Stimulated activated effector memory CD8-positive, alpha-beta T cell treated with anti-CD3 and anti-CD28 coated beads, Interleukin-12 subunit alpha, Interleukin-12 subunit beta, amount 100 ng/mL, for 72 hours (primary cell): ENCODE measurements around the gene FAM117A.
"Not testable (repeated sequence)": the region's sequence is repeated elsewhere in the genome, so short reads cannot be mapped to it uniquely, and the experiment has no call there.

Experiments
- ATAC-seq: fragments of 150-1000 bp; cut with Tn5 transposase; 2 replicates; pipeline ENCODE4 v1.10.0; 2021
- DNase-seq, 2 donors: peaks; one replicate each; pipeline ENCODE4 v3.0.0; 2021 to 2022; ENCODE audit warnings: low spot score in 2 of 2
- H3K27ac Mint-ChIP-seq: one replicate; pipeline ENCODE4 v1.8.0; 2022; ENCODE audit warnings: mild to moderate bottlenecking, mixed read lengths
- H3K36me3 Mint-ChIP-seq: one replicate; pipeline ENCODE4 v1.8.0; 2022; ENCODE audit warnings: mild to moderate bottlenecking, mixed read lengths
- H3K4me1 Mint-ChIP-seq: one replicate; pipeline ENCODE4 v1.8.0; 2022; ENCODE audit warnings: mixed read lengths
- H3K4me3 Mint-ChIP-seq: one replicate; pipeline ENCODE4 v1.8.0; 2022; ENCODE audit warnings: mild to moderate bottlenecking, mixed read lengths
- H3K9me3 Mint-ChIP-seq: one replicate; pipeline ENCODE4 v1.8.0; 2022; ENCODE audit warnings: mixed read lengths

Gene FAM117A

GRCh38 chr17:49734515-49735490, 29.1 kb downstream of the FAM117A start:
- DNase-seq (no peak), ATAC-seq (no peak)
- Mint-ChIP-seq H3K9me3 (no peaks in the 10 kb centered on the region), H3K4me1 (peaks cover 72% of the 10 kb centered on the region), H3K36me3 (peaks cover 35% of the 10 kb centered on the region), H3K27ac (peak overlapping the region; percentile 50), H3K4me3 (no peak overlapping the region)

- H3K27ac Mint-ChIP-seq: peak overlapping the region; percentile 71
- peaks cover 58% of the 10 kb centered on the region for H3K4me1 Mint-ChIP-seq
- peak overlapping the region; percentile 15 for H3K4me3 Mint-ChIP-seq
- no peaks in the 10 kb centered on the region for H3K9me3 Mint-ChIP-seq
- no peak for DNase-seq
- peaks cover 37% of the 10 kb centered on the region for H3K36me3 Mint-ChIP-seq
- ATAC-seq: no peak
These were observed 32.5 kb downstream of the FAM117A start for GRCh38 chr17:49731435-49731831.

GRCh38 chr17:49730785-49731434, 33.0 kb downstream of the FAM117A start:
- H3K36me3 Mint-ChIP-seq: peaks cover 39% of the 10 kb centered on the region
- peaks cover 55% of the 10 kb centered on the region for H3K4me1 Mint-ChIP-seq
- peak overlapping the region; percentile 71 for H3K27ac Mint-ChIP-seq
- ATAC-seq (peak; percentile 79), DNase-seq (no peak)
- no peaks in the 10 kb centered on the region for H3K9me3 Mint-ChIP-seq
- H3K4me3 Mint-ChIP-seq: peak overlapping the region; percentile 15

GRCh38 chr17:49730078-49730784, 33.7 kb downstream of the FAM117A start:
- Mint-ChIP-seq H3K27ac (peak overlapping the region; percentile 71), H3K4me3 (no peak overlapping the region), H3K9me3 (peaks cover 3% of the 10 kb centered on the region), H3K4me1 (peaks cover 57% of the 10 kb centered on the region), H3K36me3 (peaks cover 46% of the 10 kb centered on the region)
- ATAC-seq: no peak
- DNase-seq: no peak

- no peak for ATAC-seq
- Mint-ChIP-seq H3K9me3 (peaks cover 3% of the 10 kb centered on the region), H3K36me3 (peaks cover 57% of the 10 kb centered on the region), H3K4me3 (no peak overlapping the region), H3K27ac (peak overlapping the region; percentile 71), H3K4me1 (peaks cover 60% of the 10 kb centered on the region)
- no peak for DNase-seq
These were observed 34.9 kb downstream of the FAM117A start for GRCh38 chr17:49729069-49729468.

GRCh38 chr17:49728425-49728824, 35.5 kb downstream of the FAM117A start:
- Mint-ChIP-seq H3K4me3 (no peak overlapping the region), H3K4me1 (peaks cover 66% of the 10 kb centered on the region), H3K9me3 (peaks cover 3% of the 10 kb centered on the region), H3K27ac (peak overlapping the region; percentile 71), H3K36me3 (peaks cover 59% of the 10 kb centered on the region)
- peak; percentile 62 for ATAC-seq
- no peak for DNase-seq

- Mint-ChIP-seq H3K27ac (peak overlapping the region; percentile 71), H3K36me3 (peaks cover 55% of the 10 kb centered on the region), H3K4me3 (no peak overlapping the region)
These were observed 36.6 kb downstream of the FAM117A start for GRCh38 chr17:49727380-49727779.

GRCh38 chr17:49725452-49726130, 38.3 kb downstream of the FAM117A start:
- peaks cover 56% of the 10 kb centered on the region for H3K36me3 Mint-ChIP-seq
- peak overlapping the region; percentile 72 for H3K27ac Mint-ChIP-seq
- DNase-seq (no peak), ATAC-seq (no peak)
- H3K4me3 Mint-ChIP-seq: no peak overlapping the region
- H3K9me3 Mint-ChIP-seq: peaks cover 3% of the 10 kb centered on the region
- peaks cover 57% of the 10 kb centered on the region for H3K4me1 Mint-ChIP-seq

More at GRCh38 chr17:49727380-49727779, 36.6 kb downstream of the FAM117A start:
- Mint-ChIP-seq H3K9me3 (peaks cover 3% of the 10 kb centered on the region), H3K4me1 (peaks cover 66% of the 10 kb centered on the region)
- DNase-seq (no peak), ATAC-seq (no peak)

GRCh38 chr17:49724552-49724951, 39.4 kb downstream of the FAM117A start:
- peak overlapping the region; percentile 72 for H3K27ac Mint-ChIP-seq
- H3K4me3 Mint-ChIP-seq, ATAC-seq, H3K9me3 Mint-ChIP-seq, DNase-seq: not testable (repeated sequence)
- H3K36me3 Mint-ChIP-seq: peaks cover 67% of the 10 kb centered on the region
- H3K4me1 Mint-ChIP-seq: peaks cover 47% of the 10 kb centered on the region

GRCh38 chr17:49723423-49723822, 40.5 kb downstream of the FAM117A start:
- H3K36me3 Mint-ChIP-seq: peaks cover 78% of the 10 kb centered on the region
- peak overlapping the region; percentile 72 for H3K27ac Mint-ChIP-seq
- H3K4me3 Mint-ChIP-seq: no peak overlapping the region
- peaks cover 36% of the 10 kb centered on the region for H3K4me1 Mint-ChIP-seq
- ATAC-seq (no peak), DNase-seq (no peak)
- peaks cover 3% of the 10 kb centered on the region for H3K9me3 Mint-ChIP-seq

- ATAC-seq: no peak
- H3K27ac Mint-ChIP-seq: peak overlapping the region; percentile 72
- H3K9me3 Mint-ChIP-seq: peaks cover 3% of the 10 kb centered on the region
- H3K36me3 Mint-ChIP-seq: peaks cover 88% of the 10 kb centered on the region
- peaks cover 40% of the 10 kb centered on the region for H3K4me1 Mint-ChIP-seq
- no peak for DNase-seq
- no peak overlapping the region for H3K4me3 Mint-ChIP-seq
These were observed 41.9 kb downstream of the FAM117A start for GRCh38 chr17:49722066-49722465.

GRCh38 chr17:49717371-49717861, 46.5 kb downstream of the FAM117A start:
- peak; percentile 87 for ATAC-seq
- peak overlapping the region; percentile 74 for H3K4me3 Mint-ChIP-seq

GRCh38 chr17:49716668-49717364, 47.1 kb downstream of the FAM117A start:
- ATAC-seq: peak; percentile 38
- Mint-ChIP-seq H3K4me3 (peak overlapping the region; percentile 74), H3K27ac (peak overlapping the region; percentile 99), H3K4me1 (peaks cover 48% of the 10 kb centered on the region), H3K36me3 (peaks cover 98% of the 10 kb centered on the region), H3K9me3 (no peaks in the 10 kb centered on the region)
- DNase-seq: peak in 1 of 2 donors; percentile 69

More at GRCh38 chr17:49717371-49717861, 46.5 kb downstream of the FAM117A start:
- peak; percentile 31 to 73 for DNase-seq
- Mint-ChIP-seq H3K27ac (peak overlapping the region; percentile 99), H3K36me3 (peaks cover 98% of the 10 kb centered on the region), H3K9me3 (no peaks in the 10 kb centered on the region), H3K4me1 (peaks cover 48% of the 10 kb centered on the region)

- peak; percentile 34 for ATAC-seq
- peak in 1 of 2 donors; percentile 74 for DNase-seq
- Mint-ChIP-seq H3K4me1 (peaks cover 56% of the 10 kb centered on the region), H3K27ac (peak overlapping the region; percentile 99), H3K9me3 (no peaks in the 10 kb centered on the region), H3K4me3 (peak overlapping the region; percentile 74), H3K36me3 (peaks cover 98% of the 10 kb centered on the region)
These were observed 48.1 kb downstream of the FAM117A start for GRCh38 chr17:49715717-49716279.
